ENCODE measurements around the gene NMRK1.

Gene NMRK1

DNA sequence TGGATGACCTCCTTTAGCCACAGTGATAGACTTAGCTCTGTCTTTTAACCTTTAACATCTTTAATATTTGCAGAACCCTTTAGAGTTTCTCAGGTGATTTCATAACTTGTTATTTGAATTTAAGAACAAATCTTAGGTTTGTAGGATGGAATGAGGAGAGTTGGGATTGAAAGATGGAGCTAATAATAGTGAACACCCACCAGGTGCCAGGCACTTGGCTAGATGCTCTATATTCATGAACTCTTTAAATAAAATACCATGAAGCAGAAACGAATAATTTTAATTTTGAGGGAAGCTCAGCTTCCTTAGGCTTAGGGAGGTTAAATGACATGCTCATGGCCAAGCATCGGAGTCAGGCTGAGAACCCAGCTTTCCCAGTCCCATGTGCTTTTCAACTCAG lies 40.4 kb downstream of the NMRK1 start:
- no peak overlapping the region for H3K4me3 ChIP-seq (ENCODE audit: low read length)
- H3K9me3 ChIP-seq (ENCODE audit: insufficient read depth, low read depth, low read length): no peaks in the 10 kb centered on the region
- H3K27me3 ChIP-seq (ENCODE audit: insufficient read depth, low read length): no peaks in the 10 kb centered on the region

DNA sequence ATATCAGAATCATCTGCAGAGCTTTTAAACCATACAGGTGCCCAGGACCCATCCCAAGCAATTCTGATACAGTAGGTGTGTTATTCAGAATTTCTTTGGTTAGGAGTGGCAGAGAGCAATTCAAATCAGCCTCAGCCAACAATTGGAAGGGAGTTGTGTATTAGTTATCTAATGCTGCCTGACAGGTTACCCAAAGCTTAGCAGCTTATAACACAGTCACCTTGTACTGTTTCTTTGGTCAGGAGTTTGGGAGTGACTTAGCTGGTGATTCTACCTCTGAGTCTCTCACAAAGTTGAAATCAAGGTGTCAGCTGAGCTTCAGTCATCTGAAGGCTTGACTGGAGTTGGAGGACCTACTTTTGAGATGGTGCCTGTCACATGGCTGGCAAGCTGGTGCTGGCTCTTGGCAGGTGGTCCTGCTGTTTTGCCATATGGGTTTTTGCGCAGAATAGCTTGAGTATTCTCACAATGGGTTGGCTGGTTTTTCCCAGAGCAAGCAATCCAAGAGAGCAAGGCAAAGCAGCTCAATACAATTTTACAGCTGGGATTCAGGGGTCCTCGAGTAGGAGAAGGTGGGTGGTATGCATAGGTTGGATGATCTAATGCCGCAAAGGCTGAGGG lies 41.1 kb downstream of the NMRK1 start:
- H3K36me3 ChIP-seq (ENCODE audit: insufficient read depth, low read depth, low read length): no peaks in the 10 kb centered on the region
- no peak overlapping the region for H3K27ac ChIP-seq (ENCODE audit: low read length)
- no peaks in the 10 kb centered on the region for H3K27me3 ChIP-seq (ENCODE audit: insufficient read depth, low read length)
- no peaks in the 10 kb centered on the region for H3K9me3 ChIP-seq (ENCODE audit: insufficient read depth, low read depth, low read length)
- H3K4me1 ChIP-seq (ENCODE audit: insufficient read depth, low read length): no peaks in the 10 kb centered on the region
- H3K4me3 ChIP-seq (ENCODE audit: low read length): no peak overlapping the region
- H3K9ac ChIP-seq (ENCODE audit: low read depth, low read length): no peak overlapping the region

More for the DNA sequence above, 40.4 kb downstream of the NMRK1 start:
- Histone ChIP-seq H3K9ac (ENCODE audit: low read depth, low read length) (no peak overlapping the region), H3K36me3 (ENCODE audit: insufficient read depth, low read depth, low read length) (no peaks in the 10 kb centered on the region), H3K27ac (ENCODE audit: low read length) (no peak overlapping the region), H3K4me1 (ENCODE audit: insufficient read depth, low read length) (no peaks in the 10 kb centered on the region)

DNA sequence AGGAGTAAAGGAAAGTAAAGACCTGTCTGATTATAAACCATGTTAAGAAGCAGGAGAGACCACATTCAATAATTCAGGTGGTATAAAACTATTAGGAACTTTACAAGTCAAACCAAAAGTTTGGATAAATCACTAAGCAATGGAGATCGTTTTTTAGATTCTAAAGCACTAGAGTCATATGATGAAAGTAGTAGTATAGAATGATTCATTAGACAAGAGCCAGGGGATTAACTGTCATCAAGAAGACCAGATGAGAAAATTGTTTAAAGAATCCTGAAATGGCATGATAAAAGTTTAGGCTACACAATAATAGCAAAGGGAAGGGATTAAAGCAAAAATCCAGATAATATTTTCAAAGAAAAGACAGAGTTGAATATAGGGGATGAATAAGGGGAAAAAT lies 46.9 kb downstream of the NMRK1 start:
- H3K27me3 ChIP-seq (ENCODE audit: insufficient read depth, low read length): no peaks in the 10 kb centered on the region
- no peak overlapping the region for H3K27ac ChIP-seq (ENCODE audit: low read length)
- H3K4me3 ChIP-seq (ENCODE audit: low read length): no peak overlapping the region
- no peaks in the 10 kb centered on the region for H3K9me3 ChIP-seq (ENCODE audit: insufficient read depth, low read depth, low read length)
- no peaks in the 10 kb centered on the region for H3K4me1 ChIP-seq (ENCODE audit: insufficient read depth, low read length)
- H3K36me3 ChIP-seq (ENCODE audit: insufficient read depth, low read depth, low read length): no peaks in the 10 kb centered on the region
- H3K9ac ChIP-seq (ENCODE audit: low read depth, low read length): no peak overlapping the region

DNA sequence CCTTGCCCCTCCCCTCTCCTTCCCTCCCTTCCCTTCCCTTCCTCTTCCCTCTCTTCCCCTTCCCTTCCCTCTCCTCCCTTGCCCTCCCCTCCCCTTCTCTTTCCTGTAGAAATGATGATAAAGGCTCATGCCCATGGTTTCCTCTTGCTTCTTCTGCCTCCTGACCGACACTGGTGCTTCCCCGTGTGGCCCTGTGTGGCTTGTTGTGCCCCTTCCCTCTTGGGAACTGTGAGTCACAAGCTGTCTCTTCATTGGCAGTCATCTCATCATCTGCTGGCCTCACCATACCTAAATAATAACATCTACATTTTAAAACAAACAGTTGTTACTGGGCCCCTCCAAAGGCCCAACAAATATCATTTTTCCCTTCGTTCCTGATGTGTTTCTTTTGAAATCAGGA lies 48.2 kb downstream of the NMRK1 start:
- H3K27ac ChIP-seq (ENCODE audit: low read length): no peak overlapping the region
- H3K9ac ChIP-seq (ENCODE audit: low read depth, low read length): no peak overlapping the region
- H3K27me3 ChIP-seq (ENCODE audit: insufficient read depth, low read length): no peaks in the 10 kb centered on the region
- H3K9me3 ChIP-seq (ENCODE audit: insufficient read depth, low read depth, low read length): no peaks in the 10 kb centered on the region
- H3K36me3 ChIP-seq (ENCODE audit: insufficient read depth, low read depth, low read length): no peaks in the 10 kb centered on the region
- H3K4me3 ChIP-seq (ENCODE audit: low read length): no peak overlapping the region
- no peaks in the 10 kb centered on the region for H3K4me1 ChIP-seq (ENCODE audit: insufficient read depth, low read length)

DNA sequence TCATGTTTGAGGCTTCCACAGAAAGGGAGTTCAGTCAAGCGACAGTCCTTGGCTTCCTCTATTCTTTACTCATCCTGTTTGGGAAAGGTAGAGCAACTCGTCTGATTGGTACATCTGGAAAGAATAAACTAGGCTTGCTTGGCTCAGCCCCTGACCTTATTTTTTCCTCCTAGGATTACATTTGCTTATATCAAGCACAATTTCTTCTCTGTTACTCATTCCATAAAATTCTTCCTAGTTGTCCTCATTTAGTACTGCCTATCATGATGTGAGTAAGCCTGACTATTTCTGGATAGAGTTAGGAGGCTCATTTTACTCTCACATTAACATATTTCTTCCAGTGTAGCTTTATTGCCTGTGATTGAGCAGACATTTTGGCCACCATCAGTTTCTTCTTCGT lies 48.9 kb downstream of the NMRK1 start:
- H3K27me3 ChIP-seq (ENCODE audit: insufficient read depth, low read length): no peaks in the 10 kb centered on the region
- H3K27ac ChIP-seq (ENCODE audit: low read length): no peak overlapping the region
- H3K9ac ChIP-seq (ENCODE audit: low read depth, low read length): no peak overlapping the region
- H3K9me3 ChIP-seq (ENCODE audit: insufficient read depth, low read depth, low read length): no peaks in the 10 kb centered on the region
- H3K36me3 ChIP-seq (ENCODE audit: insufficient read depth, low read depth, low read length): no peaks in the 10 kb centered on the region
- no peak overlapping the region for H3K4me3 ChIP-seq (ENCODE audit: low read length)
- H3K4me1 ChIP-seq (ENCODE audit: insufficient read depth, low read length): no peaks in the 10 kb centered on the region

DNA sequence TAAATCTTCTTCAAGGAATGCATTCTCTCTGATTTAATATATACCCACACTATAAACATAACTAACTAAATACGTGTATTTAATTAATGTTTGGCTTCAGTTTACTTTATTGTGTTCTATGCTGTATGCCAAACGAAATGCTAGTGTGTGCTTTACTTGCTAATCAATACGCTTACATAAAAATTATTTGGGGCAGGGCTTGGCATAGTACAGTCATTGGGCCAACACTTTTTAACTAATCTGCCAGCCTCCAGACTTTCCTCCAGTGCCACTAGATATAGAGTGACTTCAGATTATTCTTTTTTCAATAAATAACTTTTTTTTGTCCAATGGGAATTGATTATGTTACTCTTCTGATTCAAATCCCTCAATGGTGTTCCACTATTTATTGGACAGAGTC lies 51.2 kb downstream of the NMRK1 start:
- no peak overlapping the region for H3K4me3 ChIP-seq (ENCODE audit: low read length)
- no peak overlapping the region for H3K27ac ChIP-seq (ENCODE audit: low read length)
- H3K4me1 ChIP-seq (ENCODE audit: insufficient read depth, low read length): no peaks in the 10 kb centered on the region
- no peak overlapping the region for H3K9ac ChIP-seq (ENCODE audit: low read depth, low read length)
- H3K27me3 ChIP-seq (ENCODE audit: insufficient read depth, low read length): no peaks in the 10 kb centered on the region
- no peaks in the 10 kb centered on the region for H3K9me3 ChIP-seq (ENCODE audit: insufficient read depth, low read depth, low read length)
- no peaks in the 10 kb centered on the region for H3K36me3 ChIP-seq (ENCODE audit: insufficient read depth, low read depth, low read length)

DNA sequence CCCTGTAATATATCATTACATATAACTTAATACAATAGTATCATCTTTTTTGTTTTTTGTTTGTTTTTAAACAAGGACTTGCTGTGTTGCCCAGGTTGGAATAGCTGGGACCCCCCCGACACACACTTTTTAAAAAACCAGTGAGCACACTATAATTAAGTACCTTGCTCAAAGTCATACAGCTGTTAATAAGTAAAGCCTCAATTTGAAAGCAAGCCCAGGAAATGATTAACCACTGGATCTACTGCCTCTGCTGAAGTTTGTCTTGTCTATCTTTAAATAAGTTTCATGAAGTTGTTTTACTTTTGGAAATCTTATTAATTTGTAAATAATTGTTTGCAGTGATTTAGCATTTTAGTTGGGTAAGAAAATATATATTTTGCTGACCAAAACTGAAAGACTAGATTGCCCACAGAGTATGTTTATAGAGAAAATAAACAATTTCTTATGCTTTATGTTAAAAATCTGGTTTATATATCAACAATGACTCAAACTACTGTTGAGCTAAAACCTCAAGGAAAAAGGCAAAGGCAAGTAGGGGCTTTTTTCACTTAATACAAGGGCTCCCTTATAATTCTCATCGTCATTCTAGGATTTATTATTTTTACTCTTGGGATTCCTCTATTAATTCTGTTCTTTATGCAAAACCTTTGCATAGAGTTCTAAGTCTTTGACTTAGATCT lies 54.0 kb downstream of the NMRK1 start:
- Histone ChIP-seq H3K27ac (ENCODE audit: low read length) (no peak overlapping the region), H3K9ac (ENCODE audit: low read depth, low read length) (no peak overlapping the region; the same call in 1 of the 2 replicates), H3K4me1 (ENCODE audit: insufficient read depth, low read length) (no peaks in the 10 kb centered on the region), H3K4me3 (ENCODE audit: low read length) (no peak overlapping the region), H3K9me3 (ENCODE audit: insufficient read depth, low read depth, low read length) (no peaks in the 10 kb centered on the region), H3K36me3 (ENCODE audit: insufficient read depth, low read depth, low read length) (no peaks in the 10 kb centered on the region), H3K27me3 (ENCODE audit: insufficient read depth, low read length) (no peaks in the 10 kb centered on the region)

DNA sequence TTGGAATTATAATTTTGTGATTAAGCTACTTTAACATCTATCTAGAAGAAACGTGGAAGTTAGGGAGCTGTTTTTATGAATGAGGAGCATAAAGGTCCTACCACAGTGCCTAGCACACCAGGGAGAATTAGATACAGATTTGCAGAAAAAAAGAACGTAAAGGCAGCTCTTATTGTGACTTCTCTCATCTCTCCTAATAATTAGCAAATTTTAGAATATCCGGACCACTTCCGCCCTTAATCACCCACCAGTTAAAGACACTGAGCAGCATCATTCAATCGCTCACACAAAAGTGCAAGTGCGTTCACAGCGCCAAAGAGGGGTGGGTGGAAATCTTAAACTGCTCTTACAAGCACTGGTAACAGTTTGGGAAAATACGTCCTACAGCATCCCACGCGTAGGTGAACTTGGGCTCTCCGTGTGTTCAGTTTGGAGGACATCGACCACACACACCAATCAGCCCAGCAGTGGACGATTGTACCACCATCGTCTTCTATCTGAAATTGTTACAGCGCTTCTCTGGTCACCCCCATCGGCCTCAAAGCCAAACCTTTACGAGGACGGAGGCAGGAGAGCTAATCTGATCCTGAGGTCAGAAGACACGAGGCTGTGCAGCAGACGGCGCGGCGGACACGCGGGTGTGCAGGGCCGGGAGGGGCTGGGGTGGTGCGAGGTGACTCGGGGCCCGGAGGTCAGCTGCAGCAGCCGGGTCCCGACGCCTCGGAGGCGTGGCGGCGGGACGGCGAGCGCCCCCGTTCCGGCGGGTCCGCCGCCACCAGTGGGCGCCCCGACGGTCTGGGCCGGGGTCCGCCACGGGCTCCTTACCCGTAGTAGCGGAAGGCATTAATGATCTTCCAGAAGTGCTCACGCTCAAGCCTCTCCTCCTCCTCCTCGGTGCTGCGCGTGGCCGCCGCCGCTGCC lies 60.5 kb downstream of the NMRK1 start:
- Histone ChIP-seq H3K4me3 (ENCODE audit: low read length) (peak overlapping the region; percentile 93), H3K27me3 (ENCODE audit: insufficient read depth, low read length) (no peaks in the 10 kb centered on the region), H3K9ac (ENCODE audit: low read depth, low read length) (peak overlapping the region; percentile 95), H3K36me3 (ENCODE audit: insufficient read depth, low read depth, low read length) (0 out of 2 replicates have a peak, but pooled peaks cover 4% of the 10 kb centered on the region), H3K4me1 (ENCODE audit: insufficient read depth, low read length) (peaks cover 8% of the 10 kb centered on the region; the same call in 1 of the 2 replicates), H3K27ac (ENCODE audit: low read length) (no peak overlapping the region), H3K9me3 (ENCODE audit: insufficient read depth, low read depth, low read length) (no peaks in the 10 kb centered on the region)

DNA sequence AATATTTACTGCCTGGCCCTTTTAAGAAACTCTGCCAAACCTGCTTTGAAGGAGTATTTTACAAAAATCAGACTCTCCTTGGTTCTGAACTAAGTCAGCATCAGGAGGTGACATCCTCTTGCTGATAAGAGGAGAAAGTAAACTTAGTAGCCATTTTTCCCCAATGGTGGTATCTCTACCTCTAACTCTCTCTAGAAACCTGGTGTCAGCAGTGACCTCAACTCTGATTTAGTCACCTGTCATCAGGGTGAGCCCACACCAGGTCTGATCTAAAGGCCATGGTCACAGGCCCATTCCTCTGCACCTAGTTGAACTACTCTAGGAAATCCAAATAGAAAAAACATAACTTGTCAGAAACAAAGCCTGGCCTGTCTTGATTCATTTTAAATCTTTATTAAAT lies 64.1 kb downstream of the NMRK1 start:
- H3K4me3 ChIP-seq (ENCODE audit: low read length): no peak overlapping the region
- H3K36me3 ChIP-seq (ENCODE audit: insufficient read depth, low read depth, low read length): 0 out of 2 replicates have a peak, but pooled peaks cover 6% of the 10 kb centered on the region
- H3K27ac ChIP-seq (ENCODE audit: low read length): no peak overlapping the region
- no peaks in the 10 kb centered on the region for H3K27me3 ChIP-seq (ENCODE audit: insufficient read depth, low read length)
- H3K9ac ChIP-seq (ENCODE audit: low read depth, low read length): no peak overlapping the region
- no peaks in the 10 kb centered on the region for H3K9me3 ChIP-seq (ENCODE audit: insufficient read depth, low read depth, low read length)
- peaks cover 8% of the 10 kb centered on the region; the same call in 1 of the 2 replicates for H3K4me1 ChIP-seq (ENCODE audit: insufficient read depth, low read length)

DNA sequence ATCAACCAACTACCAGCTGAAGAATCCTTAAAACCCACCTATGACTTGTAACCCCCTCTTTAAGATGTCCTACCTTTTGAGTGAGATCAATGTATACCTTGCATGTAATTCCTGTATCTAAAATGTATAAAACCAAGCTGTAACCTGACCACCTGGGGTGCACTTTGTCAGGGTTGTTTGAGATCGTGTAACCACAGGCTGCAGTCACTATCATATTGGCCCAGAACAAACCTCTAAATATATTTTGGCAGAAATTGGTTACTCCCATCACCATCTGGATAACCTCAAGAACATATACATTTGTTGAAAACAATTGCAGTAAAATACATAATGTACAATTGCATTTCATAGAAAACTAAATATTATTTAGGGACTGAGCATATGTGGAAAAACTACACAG lies 68.3 kb downstream of the NMRK1 start:
- peaks cover 9% of the 10 kb centered on the region; the same call in 1 of the 2 replicates for H3K36me3 ChIP-seq (ENCODE audit: insufficient read depth, low read depth, low read length)

DNA sequence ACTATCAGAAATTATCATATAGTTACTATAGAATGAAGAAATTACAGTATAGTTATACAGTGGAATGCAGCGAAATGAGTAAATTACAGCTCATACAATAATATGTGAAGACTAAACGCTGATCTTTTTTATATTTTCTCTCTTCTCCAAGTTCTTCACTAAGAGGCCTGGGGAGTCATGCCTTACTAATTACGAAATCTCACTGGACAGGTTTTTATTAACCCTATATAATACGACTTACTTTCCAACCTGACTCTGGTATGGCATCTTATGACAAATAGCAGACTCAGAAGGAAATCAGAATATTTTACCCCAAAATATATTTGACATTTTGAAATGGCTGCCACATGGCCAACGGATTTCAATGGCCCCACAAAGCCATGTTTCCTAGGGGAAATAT lies 68.9 kb downstream of the NMRK1 start:
- no peaks in the 10 kb centered on the region for H3K27me3 ChIP-seq (ENCODE audit: insufficient read depth, low read length)
- H3K9ac ChIP-seq (ENCODE audit: low read depth, low read length): no peak overlapping the region
- H3K27ac ChIP-seq (ENCODE audit: low read length): no peak overlapping the region
- no peaks in the 10 kb centered on the region for H3K9me3 ChIP-seq (ENCODE audit: insufficient read depth, low read depth, low read length)
- peaks cover 14% of the 10 kb centered on the region; the same call in 1 of the 2 replicates for H3K36me3 ChIP-seq (ENCODE audit: insufficient read depth, low read depth, low read length)
- H3K4me3 ChIP-seq (ENCODE audit: low read length): no peak overlapping the region
- no peaks in the 10 kb centered on the region for H3K4me1 ChIP-seq (ENCODE audit: insufficient read depth, low read length)

More for the DNA sequence above, 68.3 kb downstream of the NMRK1 start:
- Histone ChIP-seq H3K27ac (ENCODE audit: low read length) (no peak overlapping the region), H3K9ac (ENCODE audit: low read depth, low read length) (no peak overlapping the region), H3K9me3 (ENCODE audit: insufficient read depth, low read depth, low read length) (no peaks in the 10 kb centered on the region), H3K4me3 (ENCODE audit: low read length) (no peak overlapping the region), H3K27me3 (ENCODE audit: insufficient read depth, low read length) (no peaks in the 10 kb centered on the region), H3K4me1 (ENCODE audit: insufficient read depth, low read length) (no peaks in the 10 kb centered on the region)
